Stimulated activated CD8-positive, alpha-beta memory T cell treated with anti-CD3 and anti-CD28 coated beads, Interleukin-15, amount 100 ng/mL, for 24 hours (primary cell): ENCODE measurements around the gene SPCS1.

Experiments
- DNase-seq: peaks from one replicate; pipeline ENCODE4 v3.0.0-alpha.2; 2020; ENCODE audit warnings: low read depth

Gene SPCS1

GRCh38 chr3:52733256-52733891, 27.5 kb downstream of the SPCS1 start:
- DNase-seq: no peak

DNA sequence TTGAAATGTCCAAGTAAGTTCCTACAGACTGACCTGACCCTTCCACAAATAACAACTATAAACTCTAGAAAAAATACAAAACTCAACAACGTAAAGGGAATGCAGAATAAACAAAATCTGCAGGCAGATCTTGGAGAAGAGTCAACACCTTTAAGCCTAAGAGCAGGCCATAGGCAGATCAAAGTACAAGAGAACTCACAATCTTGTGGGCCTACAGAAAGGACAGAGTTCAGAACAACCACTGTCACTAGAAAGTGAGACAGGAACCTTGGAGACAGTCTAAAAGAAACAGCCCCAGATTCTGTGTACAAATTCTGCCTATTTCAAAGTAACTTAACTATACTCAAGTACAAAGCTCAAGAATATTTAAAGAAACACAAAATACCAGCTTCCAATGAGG, 33.8 kb downstream of the SPCS1 start:
- DNase-seq: no peak

- no peak for DNase-seq
Observed at GRCh38 chr3:52742418-52743041, 36.6 kb downstream of the SPCS1 start.

GRCh38 chr3:52743152-52743551, 37.2 kb downstream of the SPCS1 start:
- no peak for DNase-seq

DNA sequence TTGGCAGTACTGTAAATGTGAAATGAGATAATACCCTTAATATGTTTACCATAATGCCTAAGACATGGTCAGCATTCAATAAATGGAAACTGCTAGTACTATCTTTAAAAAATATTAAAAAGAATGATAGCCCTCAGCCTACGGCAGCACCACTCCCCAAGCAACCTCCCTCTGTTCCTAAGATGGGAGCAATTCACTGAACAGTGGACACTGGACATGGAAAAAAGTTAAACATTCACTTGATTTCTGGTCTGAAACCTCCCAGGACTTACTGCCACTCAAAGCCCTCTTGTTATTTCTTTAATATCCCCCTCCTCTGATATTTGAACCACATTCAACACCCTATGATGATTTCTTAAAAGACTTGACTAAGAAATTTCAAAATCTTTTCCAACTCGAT, 37.8 kb downstream of the SPCS1 start:
- DNase-seq: no peak

- no peak for DNase-seq
Observed at GRCh38 chr3:52752045-52752660, 46.2 kb downstream of the SPCS1 start.

DNA sequence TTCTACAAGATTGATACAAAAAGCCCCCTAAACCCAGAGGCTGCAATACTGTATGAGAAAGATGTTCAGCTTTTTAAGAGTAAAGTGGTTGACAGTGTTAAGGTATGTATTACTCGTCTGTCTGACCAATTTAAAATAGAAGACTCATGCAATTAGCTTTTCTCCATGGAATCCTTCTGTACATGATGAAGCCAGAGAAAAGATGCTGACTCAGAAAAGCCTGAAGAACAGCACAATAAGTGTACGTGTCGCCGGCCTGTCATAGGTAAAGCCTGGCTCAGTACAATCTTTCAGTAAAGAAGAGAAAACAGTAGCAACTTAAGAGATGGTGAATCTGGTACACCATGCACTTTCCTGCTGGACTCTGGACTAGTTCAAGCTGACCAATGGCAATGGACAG, 48.5 kb downstream of the SPCS1 start:
- no peak for DNase-seq

- no peak for DNase-seq
Observed at GRCh38 chr3:52756141-52756540, 50.2 kb downstream of the SPCS1 start.
